ENCODE results near the gene TPI1.
"Not testable (repeated sequence)": the region's sequence is repeated elsewhere in the genome, so short reads cannot be mapped to it uniquely, and the experiment has no call there.

Gene TPI1

DNA sequence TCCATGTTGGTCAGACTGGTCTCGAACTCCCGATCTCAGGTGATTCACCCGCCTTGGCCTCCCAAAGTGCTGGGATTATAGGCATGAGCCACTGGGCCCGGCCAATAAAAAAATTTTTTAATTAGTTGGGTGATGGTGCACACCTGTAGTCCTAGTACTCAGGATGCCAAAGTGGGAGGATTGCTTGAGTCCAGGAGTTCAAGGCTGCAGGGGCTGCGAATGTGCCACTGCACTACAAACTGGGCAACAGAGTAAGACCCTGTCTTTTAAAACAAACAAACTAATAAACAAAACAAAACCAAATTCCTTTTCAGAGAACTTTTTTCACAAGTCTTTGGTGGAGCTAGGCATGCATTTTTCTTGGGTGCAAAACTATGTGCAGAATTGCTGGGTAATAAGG lies 15.9 kb downstream of the TPI1 start:
- DNase-seq (ENCODE audit: insufficient read length) (no peak), FAIRE-seq (no peak)
- TF ChIP-seq TAF1 (IDR thresholded peaks at IDR 0.05; ENCODE audit: borderline replicate concordance, low read depth, low read length) (no peak), POLR2AphosphoS5 (IDR thresholded peaks at IDR 0.05; ENCODE audit: low read depth, low read length) (no peak), POLR2A (IDR thresholded peaks at IDR 0.05; ENCODE audit: low read depth, low read length) (no peak)

DNA sequence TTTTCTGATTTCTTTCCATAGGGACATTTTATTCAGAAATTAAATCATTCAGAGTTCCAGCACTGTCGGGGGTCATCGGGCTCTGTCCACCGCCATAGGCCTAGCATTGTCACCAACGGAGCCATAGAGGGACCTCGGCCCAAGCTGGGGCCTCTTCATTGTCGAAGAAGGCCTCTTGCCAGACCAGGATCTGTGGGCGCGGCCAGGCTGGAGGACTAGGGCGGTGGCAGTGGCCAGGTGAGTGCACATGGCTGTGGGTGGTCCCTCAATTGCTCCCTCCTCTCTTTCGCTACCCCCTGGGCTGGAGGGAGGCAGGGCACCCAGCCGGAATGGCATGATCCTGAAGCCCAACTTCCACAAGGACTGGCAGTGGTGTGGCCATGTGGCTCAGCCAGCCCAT lies 16.4 kb downstream of the TPI1 start:
- TF ChIP-seq POLR2AphosphoS5 (IDR thresholded peaks at IDR 0.05; ENCODE audit: low read depth, low read length) (no peak), POLR2A (IDR thresholded peaks at IDR 0.05; ENCODE audit: low read depth, low read length) (no peak), TAF1 (IDR thresholded peaks at IDR 0.05; ENCODE audit: borderline replicate concordance, low read depth, low read length) (no peak)
- FAIRE-seq (no peak), DNase-seq (ENCODE audit: insufficient read length) (no peak)

DNA sequence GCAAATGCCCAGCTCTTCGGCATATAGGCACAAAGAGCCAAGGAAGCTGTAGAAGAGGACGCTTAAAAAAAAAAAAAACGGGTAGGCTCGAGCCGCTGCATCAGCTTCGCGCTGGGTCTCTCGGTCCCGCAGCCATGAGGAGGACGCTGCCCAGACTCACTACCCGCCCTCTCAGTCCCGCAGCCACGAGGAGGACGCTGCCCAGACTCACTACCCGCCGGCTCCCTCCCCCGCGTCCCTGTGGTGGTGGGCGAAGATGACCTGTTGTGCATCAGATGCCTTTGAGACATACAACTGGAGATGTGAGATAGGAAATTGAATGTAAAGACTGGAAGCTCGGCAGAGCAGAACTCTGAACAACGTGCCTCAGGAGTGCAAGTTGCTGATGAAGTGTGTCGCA lies 17.2 kb downstream of the TPI1 start:
- no peak for TF ChIP-seq TAF1 (IDR thresholded peaks at IDR 0.05; ENCODE audit: borderline replicate concordance, low read depth, low read length)
- TF ChIP-seq POLR2A (IDR thresholded peaks at IDR 0.05; ENCODE audit: low read depth, low read length), result no peak
- DNase-seq (ENCODE audit: insufficient read length) (no peak), FAIRE-seq (no peak)

DNA sequence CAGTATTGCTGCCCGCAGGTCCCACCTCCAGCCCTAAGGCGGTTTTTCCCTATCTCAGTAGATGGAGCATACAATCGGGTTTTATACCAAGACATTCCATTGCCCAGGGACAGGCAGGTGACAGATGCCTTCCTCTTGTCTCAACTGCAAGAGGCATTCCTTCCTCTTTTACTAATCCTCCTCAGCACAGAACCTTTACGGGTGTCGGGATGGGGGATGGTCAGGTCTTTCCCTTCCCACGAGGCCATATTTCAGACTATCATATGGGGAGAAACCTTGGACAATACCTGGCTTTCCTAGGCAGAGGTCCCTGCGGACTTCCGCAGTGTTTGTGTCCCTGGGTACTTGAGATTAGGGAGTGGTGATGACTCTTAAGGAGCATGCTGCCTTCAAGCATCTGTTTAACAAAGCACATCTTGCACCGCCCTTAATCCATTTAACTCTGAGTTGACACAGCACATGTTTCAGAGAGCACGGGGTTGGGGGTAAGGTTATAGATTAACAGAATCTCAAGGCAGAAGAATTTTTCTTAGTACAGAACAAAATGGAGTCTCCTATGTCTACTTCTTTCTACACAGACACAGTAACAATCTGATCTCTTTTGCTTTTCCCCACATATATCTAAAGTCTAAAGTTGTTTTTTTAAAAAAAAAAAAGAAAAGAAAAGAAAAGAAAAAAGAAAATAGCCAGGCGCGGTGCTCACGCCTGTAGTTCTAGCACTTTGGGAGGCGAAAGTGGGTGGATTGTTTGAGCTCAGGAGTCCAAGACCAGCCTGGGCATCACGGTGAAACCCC lies 19.1 kb downstream of the TPI1 start:
- DNase-seq (ENCODE audit: insufficient read length); FAIRE-seq: not testable (repeated sequence)

DNA sequence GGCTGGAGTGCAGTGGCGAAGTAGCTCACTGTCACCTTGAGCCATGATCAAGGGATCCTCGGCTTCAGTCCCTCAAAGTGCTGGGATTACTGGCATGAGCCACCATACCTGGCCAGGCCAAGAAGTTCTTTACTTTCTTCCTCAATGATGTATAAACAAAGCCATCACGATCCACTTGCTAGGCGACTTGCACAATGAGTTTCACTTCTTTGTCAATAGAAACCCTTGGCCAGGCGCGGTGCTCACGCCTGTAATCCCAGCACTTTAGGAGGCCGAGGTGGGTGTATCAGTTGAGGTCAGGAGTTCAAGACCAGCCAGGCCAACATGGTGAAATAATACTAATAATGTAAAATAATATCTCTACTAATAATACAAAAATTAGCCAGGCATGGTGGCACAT lies 20.1 kb downstream of the TPI1 start:
- FAIRE-seq (no peak), DNase-seq (ENCODE audit: insufficient read length) (no peak)
- TF ChIP-seq TAF1 (IDR thresholded peaks at IDR 0.05; ENCODE audit: borderline replicate concordance, low read depth, low read length) (no peak), POLR2AphosphoS5 (IDR thresholded peaks at IDR 0.05; ENCODE audit: low read depth, low read length) (no peak), POLR2A (IDR thresholded peaks at IDR 0.05; ENCODE audit: low read depth, low read length) (no peak)

DNA sequence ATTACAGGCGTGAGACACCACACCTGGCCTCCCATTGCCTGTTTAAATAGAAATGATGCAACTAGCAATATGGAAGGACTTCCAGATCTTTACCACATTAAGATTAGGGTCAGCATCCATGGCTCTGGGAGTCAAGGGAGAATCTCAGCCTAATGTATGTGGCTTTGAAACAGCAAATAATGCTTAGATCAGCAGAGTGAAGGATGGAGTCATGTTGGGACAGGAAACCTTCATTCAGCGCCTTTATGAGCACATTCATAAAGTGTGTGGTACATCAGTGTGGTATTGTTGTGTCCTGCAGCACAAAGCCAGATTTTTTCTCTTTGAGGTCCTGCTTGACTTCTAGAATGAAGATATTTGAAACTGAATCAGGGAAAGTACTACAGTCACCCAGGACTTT lies 21.0 kb downstream of the TPI1 start:
- DNase-seq (ENCODE audit: insufficient read length) (no peak), FAIRE-seq (no peak)
- TF ChIP-seq TAF1 (IDR thresholded peaks at IDR 0.05; ENCODE audit: borderline replicate concordance, low read depth, low read length) (no peak), POLR2AphosphoS5 (IDR thresholded peaks at IDR 0.05; ENCODE audit: low read depth, low read length) (no peak), POLR2A (IDR thresholded peaks at IDR 0.05; ENCODE audit: low read depth, low read length) (no peak)

GRCh38 chr12:6888794-6889193 lies 21.5 kb downstream of the TPI1 start:
- DNase-seq (ENCODE audit: insufficient read length); FAIRE-seq: not testable (repeated sequence)

GRCh38 chr12:6889775-6890573 lies 22.6 kb downstream of the TPI1 start:
- not testable (repeated sequence) for FAIRE-seq; DNase-seq (ENCODE audit: insufficient read length)

- peak; percentile 93 for DNase-seq (ENCODE audit: insufficient read length)
- FAIRE-seq, result peak; percentile 98
- peak; percentile 76 for TF ChIP-seq POLR2AphosphoS5 (IDR thresholded peaks at IDR 0.05; ENCODE audit: low read depth, low read length)
- TF ChIP-seq POLR2A (IDR thresholded peaks at IDR 0.05; ENCODE audit: low read depth, low read length), result peak; percentile 77
- peak; percentile 80; the same call in 1 of the 2 replicates for TF ChIP-seq TAF1 (IDR thresholded peaks at IDR 0.05; ENCODE audit: borderline replicate concordance, low read depth, low read length)
Observed at GRCh38 chr12:6890789-6891645, 23.7 kb downstream of the TPI1 start.

DNA sequence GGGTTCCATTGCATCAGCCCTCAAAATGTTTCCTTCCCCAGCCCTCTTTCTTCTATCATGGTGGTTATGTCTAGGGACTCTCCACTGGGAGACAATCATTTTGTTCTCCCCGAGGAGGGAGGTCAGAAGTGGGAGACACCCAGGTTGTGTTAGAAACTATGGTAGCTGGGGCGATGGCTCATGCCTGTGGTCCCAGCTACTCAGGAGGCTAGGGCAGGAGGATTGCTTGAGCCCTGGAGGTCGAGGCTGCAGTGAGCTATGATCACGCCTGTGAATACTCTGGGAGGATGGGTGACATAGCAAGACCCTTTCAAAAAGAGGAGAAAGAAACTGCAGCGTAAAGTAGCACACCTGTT lies 24.3 kb downstream of the TPI1 start:
- TF ChIP-seq POLR2AphosphoS5 (IDR thresholded peaks at IDR 0.05; ENCODE audit: low read depth, low read length), result no peak
- no peak for TF ChIP-seq TAF1 (IDR thresholded peaks at IDR 0.05; ENCODE audit: borderline replicate concordance, low read depth, low read length)
- no peak for TF ChIP-seq POLR2A (IDR thresholded peaks at IDR 0.05; ENCODE audit: low read depth, low read length)
- FAIRE-seq (peak; percentile 48), DNase-seq (ENCODE audit: insufficient read length) (no peak)

DNA sequence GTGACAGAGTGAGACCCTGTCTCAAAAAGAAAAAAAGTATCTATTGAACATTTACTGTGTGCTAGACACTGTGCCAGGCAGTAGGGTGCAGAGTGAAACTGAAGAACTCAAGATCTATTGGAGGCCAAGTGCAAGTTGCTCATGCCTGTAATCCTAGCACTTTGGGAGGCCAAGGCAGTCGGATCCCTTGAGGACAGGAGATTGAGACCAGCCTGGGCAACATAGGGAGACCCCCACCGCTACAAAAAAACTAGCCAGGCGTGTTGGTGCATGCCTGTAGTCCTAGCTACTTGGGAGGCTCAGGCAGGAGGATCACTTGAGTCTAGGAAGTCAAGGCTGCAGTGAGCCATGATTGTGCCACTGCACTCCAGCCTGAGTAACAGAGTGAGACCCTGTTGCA lies 25.4 kb downstream of the TPI1 start:
- not testable (repeated sequence) for FAIRE-seq; DNase-seq (ENCODE audit: insufficient read length)

GRCh38 chr12:6894321-6894720 lies 27.0 kb downstream of the TPI1 start:
- TF ChIP-seq POLR2AphosphoS5 (IDR thresholded peaks at IDR 0.05; ENCODE audit: low read depth, low read length) (no peak), POLR2A (IDR thresholded peaks at IDR 0.05; ENCODE audit: low read depth, low read length) (no peak), TAF1 (IDR thresholded peaks at IDR 0.05; ENCODE audit: borderline replicate concordance, low read depth, low read length) (no peak)
- DNase-seq (ENCODE audit: insufficient read length), result no peak
- FAIRE-seq, result no peak
